PC-9 (cell line): Measurements from ENCODE around the gene UNC45A.

ENCODE experiments used
- CTCF ChIP-seq: fragments of 200-600 bp; sonication (generic); conservative IDR thresholded peaks from 2 replicates; pipeline ENCODE4 v1.6.1; 2017; ENCODE audit warnings: mixed run types, antibody characterized with exemption, mild to moderate bottlenecking, moderate library complexity
- EZH2 ChIP-seq: fragments of 200-600 bp; sonication (generic); IDR thresholded peaks from 2 replicates; pipeline ENCODE4 v1.8.0; 2017; ENCODE audit warnings: antibody characterized with exemption, low read depth

- no peak for TF ChIP-seq CTCF
- TF ChIP-seq EZH2, result no peak
These were observed 48.0 kb upstream of the UNC45A start for GRCh38 chr15:90887037-90887481.
